HG03066 (cell line): ENCODE data around the gene TLE7.

Experiments
- ATAC-seq: cut with Tn5 transposase; IDR thresholded peaks from one replicate; pipeline ENCODE4 v1.9.1; 2021; ENCODE audit warnings: low read depth; ENCODE audit not compliant: unreplicated experiment

The TLE7 gene

DNA sequence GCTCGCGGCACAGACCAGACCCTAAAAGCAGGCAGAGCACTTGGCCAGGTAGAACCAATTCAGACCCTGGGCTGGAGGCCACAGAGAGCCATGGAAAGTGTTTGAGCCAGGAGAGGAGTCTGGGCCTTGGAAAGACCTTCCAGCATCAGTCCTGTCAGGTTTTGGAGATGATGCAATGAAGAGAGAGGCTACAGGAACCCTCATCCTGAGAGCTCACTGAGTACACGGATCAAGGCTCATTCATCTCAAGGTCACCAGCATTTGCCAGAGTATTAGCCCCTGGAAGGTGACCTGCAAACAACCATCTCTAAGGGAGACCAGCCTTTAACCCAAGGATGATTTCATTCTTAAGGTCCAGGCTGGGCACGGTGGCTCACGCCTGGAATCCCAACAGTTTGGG, 27.8 kb downstream of the TLE7 start:
- ATAC-seq = no peak

- no peak for ATAC-seq
These were observed 28.5 kb downstream of the TLE7 start for GRCh38 chr16:71413341-71413740.

DNA sequence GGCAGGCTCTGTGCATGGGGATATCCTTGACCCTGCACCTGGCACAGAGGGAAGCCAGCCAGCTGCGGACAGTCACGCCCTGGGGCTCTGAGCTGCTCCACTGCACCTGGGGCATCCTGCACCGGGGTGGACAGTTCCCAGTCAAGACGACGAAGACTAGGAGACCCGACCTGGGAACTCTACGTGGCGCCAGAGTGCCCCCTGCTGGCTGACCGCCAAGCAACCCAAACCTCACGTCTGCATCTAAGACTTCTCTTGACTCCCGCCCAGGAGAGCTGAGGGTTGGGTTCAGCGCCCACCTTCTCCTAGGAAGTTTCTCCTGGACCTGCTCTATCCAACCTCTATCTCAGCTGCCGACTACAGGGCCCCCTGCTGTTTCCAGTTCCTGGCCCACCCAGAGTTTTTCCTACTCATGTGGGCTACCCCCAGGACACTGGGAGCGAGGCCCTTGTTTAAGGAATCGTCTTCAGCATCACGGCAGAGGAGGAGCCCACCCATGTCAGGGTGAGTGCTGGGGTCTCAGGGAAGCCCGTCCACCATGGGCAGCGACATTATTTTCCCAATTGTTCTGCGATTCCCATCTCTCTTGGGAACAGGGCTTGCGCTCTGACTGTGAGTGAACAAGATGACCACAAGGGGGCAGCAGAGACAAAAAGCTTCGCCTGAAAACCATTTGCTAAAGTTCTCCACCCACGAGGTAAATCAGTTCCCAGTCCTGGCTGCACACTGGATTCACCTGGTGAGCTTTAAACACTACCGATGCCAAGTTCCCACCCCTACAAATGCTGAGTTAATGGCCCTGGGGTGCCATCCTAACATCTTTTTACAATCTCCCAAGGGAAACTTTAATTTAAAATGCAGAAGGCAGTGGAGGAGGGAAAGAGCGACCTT, 29.3 kb downstream of the TLE7 start:
- ATAC-seq = no peak

DNA sequence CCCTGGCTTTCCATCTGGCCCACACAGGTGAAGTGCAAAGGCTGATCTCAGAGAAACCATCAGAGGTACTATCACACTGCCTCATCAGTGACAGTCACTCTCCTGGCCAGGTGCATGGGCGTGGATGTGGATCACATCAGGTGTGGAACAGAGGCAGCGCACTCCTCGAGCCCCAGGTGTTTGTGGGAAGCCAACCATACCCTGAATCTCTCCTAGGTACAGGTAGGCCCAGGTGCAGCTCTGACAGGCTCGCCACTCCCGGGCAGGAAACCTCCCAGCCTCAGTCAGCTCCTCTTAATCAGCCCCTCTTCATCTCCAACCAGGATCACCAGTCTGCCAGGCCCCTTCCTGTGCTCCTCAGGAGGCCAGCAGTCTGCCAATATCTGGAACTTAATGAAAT, 31.7 kb downstream of the TLE7 start:
- no peak for ATAC-seq

- no peak for ATAC-seq
These were observed 32.7 kb downstream of the TLE7 start for GRCh38 chr16:71409011-71409775.

GRCh38 chr16:71408536-71408935, 33.3 kb downstream of the TLE7 start:
- ATAC-seq = no peak

DNA sequence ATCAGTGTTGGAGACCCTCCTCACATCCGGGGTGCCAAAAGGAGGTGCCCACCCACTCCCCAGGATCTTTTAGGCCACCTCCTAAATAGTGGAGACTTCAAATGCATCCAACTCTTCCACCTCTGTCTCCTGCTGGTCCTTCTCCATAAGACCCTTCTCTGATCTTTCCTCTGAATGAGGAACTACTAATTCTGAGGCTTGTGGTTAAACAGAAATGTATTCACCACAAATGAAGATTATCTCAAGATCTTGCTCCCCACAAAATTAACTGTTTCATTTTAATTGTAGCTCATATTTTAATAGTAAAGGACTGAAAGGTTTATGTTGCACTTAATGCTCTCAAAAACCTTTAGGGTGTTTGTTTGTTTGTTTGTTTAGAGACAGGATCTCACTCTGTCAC, 34.1 kb downstream of the TLE7 start:
- ATAC-seq = no peak

DNA sequence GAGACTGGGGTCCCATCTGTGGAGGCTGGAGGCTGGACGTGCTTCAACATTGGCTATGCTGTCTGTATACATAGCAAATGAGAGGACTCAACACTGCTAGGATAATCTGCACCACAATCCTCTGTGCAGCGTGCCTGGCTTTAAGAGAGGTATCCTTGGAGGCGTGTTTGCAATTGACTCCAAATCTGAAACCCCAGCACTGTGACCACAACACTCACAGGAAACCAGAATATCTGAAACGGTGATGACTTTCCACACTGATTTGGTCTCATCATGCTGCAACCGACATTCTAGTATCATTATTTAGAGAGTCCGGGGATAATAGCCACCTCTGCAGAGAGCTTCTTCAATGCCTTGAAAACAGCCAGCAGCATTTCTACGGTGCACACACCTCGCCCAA, 35.1 kb downstream of the TLE7 start:
- no peak for ATAC-seq

DNA sequence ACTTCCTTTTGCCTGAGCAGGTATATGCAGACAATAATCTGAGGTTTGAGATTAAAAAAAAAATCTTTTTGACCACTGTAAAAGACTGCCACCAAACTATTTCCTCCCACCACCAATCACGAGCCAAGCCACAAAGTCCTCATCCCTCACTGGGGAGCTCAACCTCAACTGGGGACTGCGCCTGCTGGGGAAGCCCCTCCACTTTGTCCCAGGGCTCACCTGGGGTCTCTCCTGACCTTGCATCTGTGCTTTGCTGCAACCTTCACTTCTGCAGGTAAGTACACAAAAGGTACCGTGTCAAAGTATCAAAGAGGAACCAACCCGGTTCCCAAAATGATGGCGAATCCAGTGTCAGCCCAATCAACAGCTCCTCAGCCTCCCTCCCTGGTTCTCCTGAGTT, 35.5 kb downstream of the TLE7 start:
- ATAC-seq = no peak

DNA sequence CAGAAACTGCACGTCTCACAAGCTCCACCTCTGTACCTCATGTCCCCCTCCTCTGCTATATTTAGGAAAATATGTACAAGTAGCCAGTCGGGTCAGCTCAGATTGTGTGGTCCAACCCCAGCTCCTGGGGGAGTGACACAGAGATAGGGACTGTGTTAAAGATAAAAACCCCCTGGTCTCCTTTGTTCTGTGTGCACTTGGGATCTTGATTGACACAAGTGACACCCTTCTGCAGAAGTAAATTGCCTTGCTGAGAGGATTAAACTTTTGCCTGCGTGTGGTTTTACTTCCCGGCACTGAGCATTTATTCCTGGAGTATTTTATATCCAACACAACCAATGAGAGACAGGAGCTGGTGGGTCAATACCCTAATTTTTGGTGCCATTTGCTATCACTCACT, 37.5 kb downstream of the TLE7 start:
- ATAC-seq = no peak

- no peak for ATAC-seq
These were observed 39.2 kb downstream of the TLE7 start for GRCh38 chr16:71402674-71403073.

- no peak for ATAC-seq
These were observed 39.8 kb downstream of the TLE7 start for GRCh38 chr16:71402007-71402406.

- no peak for ATAC-seq
These were observed 41.9 kb downstream of the TLE7 start for GRCh38 chr16:71399801-71400563.

DNA sequence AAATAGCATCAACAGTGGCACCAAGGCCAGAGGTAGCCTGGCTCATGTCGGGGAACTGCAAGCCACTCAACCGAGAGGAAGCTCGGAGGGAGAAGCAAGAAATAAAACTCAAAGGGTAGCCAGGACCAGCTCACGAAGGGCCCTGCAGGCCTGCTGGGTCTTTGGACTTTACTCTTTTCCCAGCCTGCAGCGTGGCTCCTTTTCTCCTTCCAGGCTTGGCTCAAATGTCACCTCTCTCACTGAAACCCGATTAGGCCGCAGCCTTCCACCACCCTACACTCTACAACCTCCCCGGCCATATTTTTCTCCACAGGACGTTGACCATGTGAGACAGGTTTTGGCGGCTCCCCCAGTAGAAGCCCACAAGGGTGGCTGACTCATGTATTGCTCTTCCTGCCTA, 45.3 kb downstream of the TLE7 start:
- no peak for ATAC-seq

- no peak for ATAC-seq
These were observed 52.5 kb downstream of the TLE7 start for GRCh38 chr16:71389330-71389729.

- no peak for ATAC-seq
These were observed 54.6 kb downstream of the TLE7 start for GRCh38 chr16:71387045-71387871.

- ATAC-seq = no peak
These were observed 57.7 kb downstream of the TLE7 start for GRCh38 chr16:71384073-71384724.

GRCh38 chr16:71383054-71383773, 58.6 kb downstream of the TLE7 start:
- no peak for ATAC-seq

GRCh38 chr16:71380831-71381230, 61.0 kb downstream of the TLE7 start:
- no peak for ATAC-seq
